Measurements from ENCODE around the gene C1QL2. TPM values are rescaled to one million over a fixed set of nuclear protein-coding genes. Genes with fewer than 3 reads are reported as not detected.

C1QL2 gene
- total RNA-seq, 1 donor from 2014 or later = not detected

Other genes with a start within 250 kb of the C1QL2 start
- gene MARCO, start 216.6 kb downstream of the C1QL2 start, total RNA-seq (ENCODE audit: unreplicated experiment) = not detected
- gene STEAP3, start 65.1 kb upstream of the C1QL2 start, total RNA-seq (ENCODE audit: unreplicated experiment) = 17.9 TPM
- 10.8 TPM for gene C2orf76, start 208.1 kb upstream of the C1QL2 start, total RNA-seq (ENCODE audit: unreplicated experiment)
- 180 TPM for gene DBI, start 208.2 kb upstream of the C1QL2 start, total RNA-seq (ENCODE audit: unreplicated experiment)